ENCODE results near the gene PCNX2.

The PCNX2 gene

DNA sequence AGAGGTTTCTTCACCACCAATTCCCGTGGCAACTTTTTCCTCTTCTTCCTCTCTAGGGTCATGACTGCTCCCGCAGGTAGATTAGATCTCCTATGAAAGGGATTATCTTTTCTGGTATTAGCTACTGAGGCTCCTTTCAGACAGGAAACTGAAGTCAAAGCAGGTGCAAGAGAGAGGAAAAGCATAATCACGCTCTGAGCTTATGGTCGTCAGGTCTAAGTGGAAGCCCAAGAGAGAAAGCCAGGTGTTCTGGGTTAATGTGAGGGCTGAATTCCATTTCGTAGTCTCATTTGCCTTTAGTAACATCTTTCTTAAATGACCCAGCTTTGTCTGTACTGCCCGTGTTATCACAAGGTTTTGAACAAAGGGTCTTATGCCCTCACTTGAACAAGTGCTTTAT lies 23.7 kb upstream of the PCNX2 start:
- DNase-seq (ENCODE audit: extremely low read depth, low read depth) = no peak
- H3K4me3 ChIP-seq (replicated peaks; ENCODE audit: low read depth, low read length) = no peak overlapping the region

DNA sequence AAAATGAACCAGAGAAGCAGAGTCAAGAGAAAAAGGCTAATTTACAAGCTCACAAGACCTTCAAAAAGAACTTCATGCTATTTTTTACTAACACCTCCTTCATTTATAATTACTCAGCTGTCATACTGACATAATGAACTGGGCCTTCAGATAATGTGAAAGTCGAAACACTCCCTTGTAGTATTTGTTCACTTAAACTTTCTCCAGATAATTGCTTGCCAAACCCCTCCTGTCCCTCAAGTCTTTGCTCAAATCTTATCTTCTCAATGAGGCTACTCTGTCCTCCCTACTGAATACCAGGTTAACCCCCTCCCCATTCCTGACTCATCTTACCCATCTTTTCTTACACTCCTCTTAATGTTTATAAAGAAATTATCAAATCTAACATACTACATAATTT lies 20.9 kb upstream of the PCNX2 start:
- DNase-seq (ENCODE audit: extremely low read depth, low read depth) = no peak
- no peak overlapping the region for H3K4me3 ChIP-seq (replicated peaks; ENCODE audit: low read depth, low read length)
- TF ChIP-seq, protein P1, sequence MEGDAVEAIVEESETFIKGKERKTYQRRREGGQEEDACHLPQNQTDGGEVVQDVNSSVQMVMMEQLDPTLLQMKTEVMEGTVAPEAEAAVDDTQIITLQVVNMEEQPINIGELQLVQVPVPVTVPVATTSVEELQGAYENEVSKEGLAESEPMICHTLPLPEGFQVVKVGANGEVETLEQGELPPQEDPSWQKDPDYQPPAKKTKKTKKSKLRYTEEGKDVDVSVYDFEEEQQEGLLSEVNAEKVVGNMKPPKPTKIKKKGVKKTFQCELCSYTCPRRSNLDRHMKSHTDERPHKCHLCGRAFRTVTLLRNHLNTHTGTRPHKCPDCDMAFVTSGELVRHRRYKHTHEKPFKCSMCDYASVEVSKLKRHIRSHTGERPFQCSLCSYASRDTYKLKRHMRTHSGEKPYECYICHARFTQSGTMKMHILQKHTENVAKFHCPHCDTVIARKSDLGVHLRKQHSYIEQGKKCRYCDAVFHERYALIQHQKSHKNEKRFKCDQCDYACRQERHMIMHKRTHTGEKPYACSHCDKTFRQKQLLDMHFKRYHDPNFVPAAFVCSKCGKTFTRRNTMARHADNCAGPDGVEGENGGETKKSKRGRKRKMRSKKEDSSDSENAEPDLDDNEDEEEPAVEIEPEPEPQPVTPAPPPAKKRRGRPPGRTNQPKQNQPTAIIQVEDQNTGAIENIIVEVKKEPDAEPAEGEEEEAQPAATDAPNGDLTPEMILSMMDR (IDR thresholded peaks at IDR 0.05; ENCODE audit: low read depth, low read length, missing control alignments) = no peak

More for the DNA sequence above, 23.7 kb upstream of the PCNX2 start:
- TF ChIP-seq, protein P1 (IDR thresholded peaks at IDR 0.05; ENCODE audit: low read depth, low read length, missing control alignments) = no peak

DNA sequence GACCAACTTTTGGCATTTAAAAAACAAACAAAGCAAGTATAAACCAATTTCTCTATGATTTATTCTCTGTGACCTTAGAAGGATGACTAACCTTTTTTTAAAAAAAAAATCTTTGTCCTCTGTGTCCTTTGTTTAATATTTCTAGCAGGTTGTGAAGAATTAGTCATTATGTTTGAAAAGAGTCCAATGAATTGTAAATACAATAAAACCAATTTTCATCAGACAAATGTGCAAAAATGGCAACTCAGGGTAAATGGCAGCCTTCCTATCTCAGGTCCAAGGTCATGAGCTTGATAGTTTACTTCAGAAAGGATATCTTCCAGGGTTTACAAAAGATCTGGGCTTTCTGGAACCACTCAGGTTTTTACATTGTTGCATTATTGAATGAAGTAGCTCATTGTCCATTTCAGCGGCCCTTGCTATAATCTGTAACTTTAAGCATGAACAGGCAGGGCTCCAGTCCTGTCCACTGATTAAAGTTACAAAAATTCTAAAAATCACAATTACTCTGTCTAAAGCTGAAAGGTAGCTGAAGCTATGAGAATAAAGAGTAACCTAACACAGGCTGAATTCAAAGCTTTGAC lies 20.3 kb upstream of the PCNX2 start:
- TF ChIP-seq, protein P1 (IDR thresholded peaks at IDR 0.05; ENCODE audit: low read depth, low read length, missing control alignments) = no peak

DNA sequence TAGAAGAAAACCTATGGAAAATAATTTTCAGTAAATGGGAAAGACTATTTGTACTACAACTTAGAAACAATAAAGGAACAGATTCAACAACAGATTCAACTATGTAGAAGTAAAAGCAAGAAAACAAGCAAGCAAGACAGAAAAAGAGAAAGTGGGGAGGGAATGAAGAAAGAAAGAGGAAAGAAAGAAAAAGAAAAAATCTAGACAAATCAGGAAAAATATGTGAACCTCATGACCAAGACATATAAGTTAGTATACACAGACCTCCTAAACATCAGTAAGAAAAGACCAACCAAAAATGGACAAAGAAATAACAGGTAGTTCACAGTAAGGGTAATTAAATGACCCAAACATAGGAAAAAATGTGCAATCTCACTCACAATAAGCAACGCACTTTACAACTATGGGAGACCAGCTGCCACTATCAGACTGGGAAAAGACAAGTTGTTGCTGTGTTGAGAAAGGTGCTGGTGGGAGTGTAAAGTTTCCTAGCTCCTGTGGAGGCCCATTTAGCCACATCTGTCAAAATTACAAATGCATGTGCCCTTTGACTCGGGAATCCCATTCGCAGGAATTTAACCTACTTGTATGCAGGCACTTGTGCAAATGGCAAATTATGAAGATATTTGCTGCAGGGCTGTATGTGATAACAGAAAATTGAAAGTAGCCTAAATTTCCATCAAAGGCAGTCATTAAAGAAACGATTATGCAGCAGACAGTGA lies 18.1 kb upstream of the PCNX2 start:
- no peak overlapping the region for H3K4me3 ChIP-seq (replicated peaks; ENCODE audit: low read depth, low read length)
- TF ChIP-seq, protein P1 (IDR thresholded peaks at IDR 0.05; ENCODE audit: low read depth, low read length, missing control alignments) = no peak
- no peak for DNase-seq (ENCODE audit: extremely low read depth, low read depth)

More for the DNA sequence above, 20.3 kb upstream of the PCNX2 start:
- no peak for DNase-seq (ENCODE audit: extremely low read depth, low read depth)
- H3K4me3 ChIP-seq (replicated peaks; ENCODE audit: low read depth, low read length) = no peak overlapping the region

DNA sequence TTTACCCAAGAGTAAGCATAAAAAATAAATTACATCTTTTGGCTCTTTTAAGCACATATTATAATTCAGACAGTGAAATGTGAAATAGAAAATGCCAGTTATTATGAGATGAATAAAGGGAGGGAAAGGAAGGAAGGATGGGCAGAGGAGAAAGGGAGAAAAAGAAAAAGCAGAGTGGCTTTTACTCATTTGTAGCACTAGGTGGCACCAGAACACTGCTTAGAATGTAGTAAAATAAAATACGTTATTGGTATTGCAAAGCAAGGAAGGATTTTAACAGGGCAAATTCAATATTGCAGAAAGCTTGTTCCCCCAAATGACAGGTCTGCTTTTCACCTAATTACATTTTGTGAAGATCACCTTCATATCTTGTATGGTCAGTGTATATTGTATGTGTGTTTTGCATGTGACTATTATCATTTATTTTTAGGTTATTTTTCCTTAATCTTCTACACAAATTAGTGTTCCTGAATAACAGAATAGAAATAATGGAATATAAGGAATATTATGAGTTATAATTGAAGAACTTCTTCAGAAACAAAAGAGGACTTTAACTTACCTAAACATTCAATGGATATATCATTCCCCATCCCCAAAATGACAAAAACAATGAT lies 9.1 kb upstream of the PCNX2 start:
- TF ChIP-seq, protein P1 (IDR thresholded peaks at IDR 0.05; ENCODE audit: low read depth, low read length, missing control alignments) = peak; percentile 65
- no peak overlapping the region for H3K4me3 ChIP-seq (replicated peaks; ENCODE audit: low read depth, low read length)
- no peak for DNase-seq (ENCODE audit: extremely low read depth, low read depth)

DNA sequence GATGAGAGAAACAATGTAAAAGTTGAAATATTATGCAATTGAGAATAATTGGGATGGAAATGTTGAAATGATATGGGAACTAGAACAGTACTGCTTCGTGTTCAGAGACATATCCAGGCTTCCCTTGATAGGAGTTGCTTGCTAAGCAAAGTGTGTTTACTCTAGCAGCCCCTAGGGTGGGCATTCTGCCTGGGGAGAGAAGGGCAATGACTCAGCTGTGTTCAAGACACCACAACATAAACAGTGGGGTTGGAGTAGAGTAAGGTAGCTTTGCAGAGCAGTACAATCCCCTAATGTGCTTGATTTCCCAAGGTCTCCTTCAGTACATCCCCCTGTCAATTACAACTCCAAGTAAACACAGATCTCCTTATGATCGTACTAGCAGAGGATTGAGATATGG lies 4.8 kb upstream of the PCNX2 start:
- DNase-seq (ENCODE audit: extremely low read depth, low read depth) = no peak
- H3K4me3 ChIP-seq (replicated peaks; ENCODE audit: low read depth, low read length) = no peak overlapping the region
- TF ChIP-seq, protein P1 (IDR thresholded peaks at IDR 0.05; ENCODE audit: low read depth, low read length, missing control alignments) = no peak

Measured in HFF-Myc (cell line).